BE2C (cell line): ENCODE measurements around the gene NRXN3.

Experiments used
- DNase-seq: peaks from one replicate; pipeline ENCODE4 v3.0.0-alpha.2; 2020
- H3K27me3 ChIP-seq: fragments of 250-450 bp; sonication (Bioruptor Pico); 2 replicates; pipeline ENCODE4 v1.5.1; 2020; ENCODE audit warnings: mild to moderate bottlenecking
- H3K36me3 ChIP-seq: fragments of 250-450 bp; sonication (Bioruptor Pico); 2 replicates; pipeline ENCODE4 v1.5.1; 2020; ENCODE audit warnings: mild to moderate bottlenecking
- H3K4me1 ChIP-seq: fragments of 250-450 bp; sonication (Bioruptor Pico); 2 replicates; pipeline ENCODE4 v1.5.1; 2020
- H3K4me3 ChIP-seq: 2 replicates; pipeline ENCODE4 v1.5.1; 2011; ENCODE audit warnings: low read depth, low read length
- H3K9me3 ChIP-seq: fragments of 250-450 bp; sonication (Bioruptor Pico); 2 replicates; pipeline ENCODE4 v1.5.1; 2020
- CTCF ChIP-seq: IDR thresholded peaks from 2 replicates; pipeline ENCODE4 v1.5.1; 2012; ENCODE audit warnings: mild to moderate bottlenecking, low read depth, low read length

The NRXN3 gene

GRCh38 chr14:79890527-79890926 is 1720.4 kb downstream of the NRXN3 start:
- TF ChIP-seq CTCF, result no peak
- no peaks in the 10 kb centered on the region for H3K9me3 ChIP-seq
- H3K36me3 ChIP-seq, result no peaks in the 10 kb centered on the region
- H3K4me1 ChIP-seq, result no peaks in the 10 kb centered on the region
- no peaks in the 10 kb centered on the region for H3K27me3 ChIP-seq
- H3K4me3 ChIP-seq, result no peak overlapping the region
- no peak for DNase-seq

- H3K36me3 ChIP-seq, result no peaks in the 10 kb centered on the region
- no peaks in the 10 kb centered on the region for H3K27me3 ChIP-seq
- no peaks in the 10 kb centered on the region for H3K4me1 ChIP-seq
- TF ChIP-seq CTCF, result no peak
- no peak for DNase-seq
- H3K4me3 ChIP-seq, result no peak overlapping the region
- no peaks in the 10 kb centered on the region; the same call in 1 of the 2 replicates for H3K9me3 ChIP-seq
These were observed 1725.8 kb downstream of the NRXN3 start for GRCh38 chr14:79896009-79896408.

GRCh38 chr14:79899610-79900009 is 1729.4 kb downstream of the NRXN3 start:
- H3K4me3 ChIP-seq, result no peak overlapping the region
- no peak for TF ChIP-seq CTCF
- no peaks in the 10 kb centered on the region for H3K36me3 ChIP-seq
- no peaks in the 10 kb centered on the region for H3K4me1 ChIP-seq
- no peak for DNase-seq
- H3K27me3 ChIP-seq, result no peaks in the 10 kb centered on the region
- H3K9me3 ChIP-seq, result no peaks in the 10 kb centered on the region; the same call in 1 of the 2 replicates

- H3K4me3 ChIP-seq, result no peak overlapping the region
- TF ChIP-seq CTCF, result no peak
- no peaks in the 10 kb centered on the region for H3K4me1 ChIP-seq
- no peaks in the 10 kb centered on the region; the same call in 1 of the 2 replicates for H3K9me3 ChIP-seq
- no peaks in the 10 kb centered on the region for H3K36me3 ChIP-seq
- H3K27me3 ChIP-seq, result no peaks in the 10 kb centered on the region
- no peak for DNase-seq
These were observed 1734.3 kb downstream of the NRXN3 start for GRCh38 chr14:79904497-79904896.

- no peaks in the 10 kb centered on the region for H3K27me3 ChIP-seq
- no peak for TF ChIP-seq CTCF
- no peaks in the 10 kb centered on the region for H3K4me1 ChIP-seq
- no peaks in the 10 kb centered on the region for H3K9me3 ChIP-seq
- no peak for DNase-seq
- H3K4me3 ChIP-seq, result no peak overlapping the region
- no peaks in the 10 kb centered on the region for H3K36me3 ChIP-seq
These were observed 1736.8 kb downstream of the NRXN3 start for GRCh38 chr14:79906994-79907393.

- DNase-seq, result no peak
- no peaks in the 10 kb centered on the region for H3K9me3 ChIP-seq
- H3K27me3 ChIP-seq, result no peaks in the 10 kb centered on the region
- H3K36me3 ChIP-seq, result no peaks in the 10 kb centered on the region
- no peak overlapping the region for H3K4me3 ChIP-seq
- no peak for TF ChIP-seq CTCF
- H3K4me1 ChIP-seq, result no peaks in the 10 kb centered on the region
These were observed 1739.9 kb downstream of the NRXN3 start for GRCh38 chr14:79910086-79910485.
